SJSA1 (cell line): ENCODE results near the gene CDRT4. TPM values are rescaled to one million over a fixed set of nuclear protein-coding genes. Genes with fewer than 3 reads are reported as not detected.
A peak's percentile ranks its signal among the peaks of the same experiment; 100 is the strongest.
"Not testable (repeated sequence)": the region's sequence is repeated elsewhere in the genome, so short reads cannot be mapped to it uniquely, and the experiment has no call there.

ENCODE experiments used
- DNase-seq, 2 experiments: peaks; one replicate each; pipeline ENCODE4 v3.0.0-alpha.2; 2015 to 2020; ENCODE audit warnings: low spot score in 2 of 2, low read depth in 1 of 2
- H3K27ac ChIP-seq: fragments of 250-450 bp; sonication (Bioruptor Pico); 2 replicates; pipeline ENCODE4 v1.5.1; 2020; ENCODE audit warnings: mild to moderate bottlenecking, moderate library complexity
- H3K27me3 ChIP-seq: fragments of 250-450 bp; sonication (Bioruptor Pico); replicated peaks from 2 replicates; pipeline ENCODE4 v1.5.1; 2020; ENCODE audit warnings: mild to moderate bottlenecking, moderate library complexity
- H3K36me3 ChIP-seq: fragments of 250-450 bp; sonication (Bioruptor Pico); 2 replicates; pipeline ENCODE4 v1.5.1; 2020; ENCODE audit warnings: mild to moderate bottlenecking
- H3K4me1 ChIP-seq: fragments of 250-450 bp; sonication (Bioruptor Pico); replicated peaks from 2 replicates; pipeline ENCODE4 v1.6.1; 2021; ENCODE audit warnings: mild to moderate bottlenecking
- H3K4me3 ChIP-seq: fragments of 250-450 bp; sonication (Bioruptor Pico); 2 replicates; pipeline ENCODE4 v1.5.1; 2020; ENCODE audit warnings: mild to moderate bottlenecking
- H3K9me3 ChIP-seq: fragments of 250-450 bp; sonication (Bioruptor Pico); replicated peaks from 2 replicates; pipeline ENCODE4 v1.5.1; 2020; ENCODE audit warnings: mild to moderate bottlenecking
- total RNA-seq: library from RNA; depleted of rRNA; stranded (reverse); fragments of >200 nt; shearing (Covaris generic); gene quantifications from 2 replicates; pipeline ENCODE4 v1.2.3, GENCODE V29; 2014; rRNA removed

CDRT4 gene
- 0.24 TPM in 1 of 2 replicates, not detected in the other for total RNA-seq

- Histone ChIP-seq H3K4me1 (peaks cover 19% of the 10 kb centered on the region), H3K4me3 (no peak within 1 kb of the TSS), H3K27me3 (no peaks in the 10 kb centered on the region), H3K9me3 (no peaks in the 10 kb centered on the region), H3K27ac (no peak within 1 kb of the TSS), H3K36me3 (no peaks in the 10 kb centered on the region)
- no peak for DNase-seq
Observed at GRCh38 chr17:15467592-15467991, at the start of gene CDRT4. Gene CDRT4, minus strand, starts transcription at chr17:15467621. Its CDS starts 27,383 bp downstream, at chr17:15440238.

- DNase-seq, result no peak
Observed at GRCh38 chr17:15516150-15516549, 48.7 kb upstream of the CDRT4 start.

DNA sequence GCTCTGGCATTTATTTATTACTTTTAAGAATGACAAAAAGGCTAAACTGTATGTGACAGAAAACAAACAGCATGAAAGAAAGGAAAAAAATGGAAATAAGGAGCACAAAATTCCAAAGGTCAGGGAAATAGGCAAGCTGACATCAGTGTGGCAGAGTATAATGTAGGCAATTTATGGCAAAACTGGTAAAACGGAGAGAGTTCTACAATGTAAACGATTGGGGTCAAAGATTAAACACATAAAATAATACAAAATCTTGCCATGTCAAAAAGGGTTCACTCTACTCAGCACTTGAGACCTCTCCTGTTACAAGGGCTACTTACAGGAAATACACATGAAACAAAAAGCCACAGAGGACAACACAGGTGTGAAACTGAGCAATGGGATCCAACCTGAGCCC, 47.0 kb upstream of the CDRT4 start:
- Histone ChIP-seq H3K4me1 (peaks cover 13% of the 10 kb centered on the region), H3K27ac (no peak overlapping the region)

More at GRCh38 chr17:15516150-15516549, 48.7 kb upstream of the CDRT4 start:
- Histone ChIP-seq H3K36me3 (peaks cover 31% of the 10 kb centered on the region), H3K4me1 (0 out of 2 replicates have a peak, but pooled peaks cover 4% of the 10 kb centered on the region), H3K4me3 (no peak overlapping the region), H3K9me3 (peaks cover 4% of the 10 kb centered on the region), H3K27me3 (no peaks in the 10 kb centered on the region), H3K27ac (no peak overlapping the region)

GRCh38 chr17:15513856-15514459, 46.5 kb upstream of the CDRT4 start:
- DNase-seq, result no peak
- Histone ChIP-seq H3K27ac (no peak overlapping the region), H3K27me3 (no peaks in the 10 kb centered on the region), H3K36me3 (peaks cover 31% of the 10 kb centered on the region), H3K9me3 (peaks cover 4% of the 10 kb centered on the region), H3K4me3 (no peak overlapping the region), H3K4me1 (peaks cover 13% of the 10 kb centered on the region)

More for the DNA sequence above, 47.0 kb upstream of the CDRT4 start:
- Histone ChIP-seq H3K9me3 (peaks cover 4% of the 10 kb centered on the region), H3K36me3 (peaks cover 31% of the 10 kb centered on the region), H3K27me3 (no peaks in the 10 kb centered on the region), H3K4me3 (no peak overlapping the region)
- DNase-seq, result no peak

DNA sequence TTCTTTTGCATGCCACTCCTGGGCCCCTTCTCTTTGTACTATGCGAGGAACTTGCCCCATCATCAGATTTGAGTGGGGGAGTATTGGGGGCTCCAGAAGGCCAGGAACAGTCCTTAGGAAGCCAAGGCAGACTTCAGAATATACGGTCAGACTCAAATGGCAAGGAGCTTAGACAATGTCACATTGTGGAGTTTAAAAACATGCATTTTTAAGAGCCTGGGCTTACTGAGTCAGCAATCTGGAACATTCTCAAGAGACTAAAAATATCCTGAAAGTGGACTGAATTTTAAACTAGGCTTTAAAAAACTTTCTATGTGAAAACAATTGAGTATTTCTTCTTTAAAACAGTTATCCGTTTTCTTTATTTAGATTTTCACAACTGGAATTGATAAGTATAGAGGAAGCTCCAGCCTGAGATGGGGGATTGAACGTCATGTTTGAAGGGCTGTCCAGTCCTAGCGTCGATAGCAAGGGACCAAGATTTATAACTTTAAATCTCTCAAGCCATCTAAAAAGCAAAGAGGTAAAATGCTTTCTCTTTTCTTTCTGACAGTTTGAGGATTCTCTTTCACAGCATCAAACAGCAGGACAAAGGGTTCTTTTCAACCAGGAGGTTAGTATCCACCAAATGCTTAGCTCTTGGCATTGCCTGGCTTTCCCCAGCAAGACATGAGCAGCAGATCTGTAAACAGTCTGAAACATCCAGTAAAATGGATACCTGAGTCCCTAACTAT, 45.8 kb upstream of the CDRT4 start:
- Histone ChIP-seq H3K27me3 (no peaks in the 10 kb centered on the region), H3K4me1 (peaks cover 13% of the 10 kb centered on the region), H3K27ac (no peak overlapping the region), H3K36me3 (peaks cover 31% of the 10 kb centered on the region), H3K4me3 (no peak overlapping the region), H3K9me3 (peaks cover 4% of the 10 kb centered on the region)
- no peak for DNase-seq

GRCh38 chr17:15512071-15512709, 44.8 kb upstream of the CDRT4 start:
- Histone ChIP-seq H3K36me3 (peaks cover 25% of the 10 kb centered on the region), H3K4me1 (peaks cover 13% of the 10 kb centered on the region), H3K27ac (no peak overlapping the region), H3K4me3 (no peak overlapping the region), H3K9me3 (peaks cover 4% of the 10 kb centered on the region; the same call in 1 of the 2 replicates), H3K27me3 (no peaks in the 10 kb centered on the region)
- DNase-seq, result no peak

DNA sequence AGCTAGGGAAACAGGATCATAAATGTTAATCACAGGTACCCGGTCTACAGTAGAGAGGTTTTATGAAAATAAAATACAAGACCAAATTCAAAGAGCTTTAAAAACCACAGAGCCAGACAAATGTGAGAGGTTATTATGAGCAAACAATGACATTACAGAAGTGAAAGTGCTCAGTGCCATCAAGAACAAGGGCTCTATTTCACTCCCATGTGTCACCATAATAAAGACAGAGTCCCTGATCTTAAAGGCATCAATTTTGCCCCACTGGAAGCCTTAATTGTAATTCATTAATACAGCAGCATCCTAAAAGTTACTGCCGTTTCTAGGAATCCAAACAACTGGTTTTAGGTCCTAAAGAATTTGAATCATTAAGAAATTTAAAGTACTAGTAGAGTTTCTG, 43.7 kb upstream of the CDRT4 start:
- DNase-seq, result no peak

DNA sequence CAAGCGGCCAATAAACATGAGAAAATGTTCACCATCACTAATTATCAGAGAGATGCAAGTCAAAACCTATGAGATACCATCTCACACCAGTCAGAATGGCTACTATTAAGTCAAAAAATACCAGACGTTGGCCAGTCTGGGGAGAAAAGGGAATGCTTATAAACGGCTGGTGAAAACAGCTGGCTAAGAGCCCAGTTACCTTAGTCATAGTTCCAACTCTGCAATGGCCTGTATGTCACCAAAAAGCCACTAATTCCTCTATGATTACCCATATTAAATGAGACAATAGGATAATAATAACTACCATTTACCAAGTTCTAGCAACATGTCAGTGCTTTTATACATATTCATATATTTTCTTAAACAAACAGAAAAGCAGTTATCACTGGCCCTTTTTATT, 42.9 kb upstream of the CDRT4 start:
- Histone ChIP-seq H3K27me3 (no peaks in the 10 kb centered on the region), H3K9me3 (no peaks in the 10 kb centered on the region), H3K4me1 (peaks cover 13% of the 10 kb centered on the region), H3K27ac (no peak overlapping the region), H3K36me3 (peaks cover 9% of the 10 kb centered on the region), H3K4me3 (no peak overlapping the region)
- peak in 1 of 2 experiments; percentile 48 for DNase-seq

More for the DNA sequence above, 43.7 kb upstream of the CDRT4 start:
- Histone ChIP-seq H3K9me3 (peaks cover 1% of the 10 kb centered on the region; the same call in 1 of the 2 replicates), H3K27me3 (no peaks in the 10 kb centered on the region), H3K36me3 (peaks cover 14% of the 10 kb centered on the region), H3K27ac (no peak overlapping the region), H3K4me1 (peaks cover 13% of the 10 kb centered on the region), H3K4me3 (no peak overlapping the region)

DNA sequence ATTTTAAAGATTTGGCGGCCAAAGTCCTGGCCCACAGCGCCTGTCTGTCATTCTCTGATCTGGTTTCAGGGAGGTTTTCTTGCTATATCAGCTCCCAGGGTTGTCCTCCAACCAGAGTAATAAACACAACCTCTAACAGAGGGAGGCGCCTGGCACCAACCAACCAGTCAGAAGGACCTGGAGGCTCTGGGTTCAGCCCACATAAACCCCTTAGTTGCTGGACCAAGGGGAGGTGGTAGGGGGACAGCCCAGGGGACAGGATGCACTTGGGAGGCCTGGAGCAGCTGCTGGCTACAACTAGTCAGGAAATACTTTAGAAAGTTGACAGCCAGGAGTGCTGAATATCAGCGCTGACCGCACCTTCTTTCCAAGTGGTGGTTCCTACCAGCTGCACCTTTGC, 41.7 kb upstream of the CDRT4 start:
- no peak overlapping the region for H3K27ac ChIP-seq
- no peaks in the 10 kb centered on the region for H3K9me3 ChIP-seq
- no peaks in the 10 kb centered on the region for H3K27me3 ChIP-seq
- no peak for DNase-seq
- peaks cover 10% of the 10 kb centered on the region for H3K4me1 ChIP-seq
- H3K4me3 ChIP-seq, result no peak overlapping the region
- H3K36me3 ChIP-seq, result peaks cover 4% of the 10 kb centered on the region; the same call in 1 of the 2 replicates

GRCh38 chr17:15508466-15508865, 41.0 kb upstream of the CDRT4 start:
- Histone ChIP-seq H3K27ac (no peak overlapping the region), H3K4me1 (peaks cover 10% of the 10 kb centered on the region), H3K4me3 (no peak overlapping the region), H3K9me3 (no peaks in the 10 kb centered on the region), H3K36me3 (no peaks in the 10 kb centered on the region; the same call in 1 of the 2 replicates), H3K27me3 (no peaks in the 10 kb centered on the region)
- no peak for DNase-seq

GRCh38 chr17:15507896-15508295, 40.5 kb upstream of the CDRT4 start:
- no peak overlapping the region for H3K27ac ChIP-seq
- no peak for DNase-seq
- H3K4me1 ChIP-seq, result peaks cover 12% of the 10 kb centered on the region
- no peaks in the 10 kb centered on the region for H3K9me3 ChIP-seq
- no peaks in the 10 kb centered on the region; the same call in 1 of the 2 replicates for H3K36me3 ChIP-seq
- H3K27me3 ChIP-seq, result no peaks in the 10 kb centered on the region
- H3K4me3 ChIP-seq, result no peak overlapping the region

DNA sequence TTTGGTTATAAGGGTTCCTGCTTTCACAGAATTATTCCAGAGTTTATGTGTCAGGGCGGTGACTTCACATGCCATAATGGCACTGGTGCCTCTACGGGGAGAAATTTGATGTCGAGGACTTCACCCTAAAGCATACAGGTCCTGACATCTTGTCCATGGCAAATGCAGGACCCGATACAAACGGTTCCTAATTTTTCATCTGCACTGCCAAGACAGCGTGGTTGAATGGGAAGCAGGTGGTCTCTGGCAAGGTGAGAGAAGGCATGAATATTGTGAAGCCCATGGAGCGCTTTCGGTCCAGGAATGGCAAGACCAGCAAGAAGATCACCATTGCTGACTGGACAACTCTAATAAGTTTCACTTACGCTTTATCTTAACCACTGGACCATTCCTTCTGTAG, 39.6 kb upstream of the CDRT4 start:
- DNase-seq, result no peak
- H3K4me3 ChIP-seq, result no peak overlapping the region
- H3K27me3 ChIP-seq, result no peaks in the 10 kb centered on the region
- H3K4me1 ChIP-seq, result peaks cover 19% of the 10 kb centered on the region
- no peaks in the 10 kb centered on the region for H3K9me3 ChIP-seq
- no peaks in the 10 kb centered on the region; the same call in 1 of the 2 replicates for H3K36me3 ChIP-seq
- no peak overlapping the region for H3K27ac ChIP-seq

- peaks cover 19% of the 10 kb centered on the region for H3K4me1 ChIP-seq
- not testable (repeated sequence) for H3K27me3 ChIP-seq, H3K36me3 ChIP-seq, H3K9me3 ChIP-seq, H3K27ac ChIP-seq, H3K4me3 ChIP-seq, DNase-seq
Observed at GRCh38 chr17:15505708-15506107, 38.3 kb upstream of the CDRT4 start.

GRCh38 chr17:15503731-15504130, 36.3 kb upstream of the CDRT4 start:
- Histone ChIP-seq H3K4me3 (no peak overlapping the region), H3K4me1 (peaks cover 10% of the 10 kb centered on the region), H3K27me3 (no peaks in the 10 kb centered on the region), H3K9me3 (no peaks in the 10 kb centered on the region), H3K36me3 (peaks cover 5% of the 10 kb centered on the region; the same call in 1 of the 2 replicates), H3K27ac (no peak overlapping the region)
- DNase-seq, result no peak
